Fibroblast of skin of abdomen (primary cell): ENCODE data around the gene FANCL. TPM values are rescaled to one million over a fixed set of nuclear protein-coding genes. Genes with fewer than 3 reads are reported as not detected.
"Not testable (repeated sequence)": the region's sequence is repeated elsewhere in the genome, so short reads cannot be mapped to it uniquely, and the experiment has no call there.

Experiments
- DNase-seq: peaks from one replicate; pipeline ENCODE4 v3.0.0-alpha.2; 2013
- polyA plus RNA-seq, 2 experiments: library from polyadenylated mRNA; unstranded; fragments of 120-200 nt; gene quantifications; one replicate each; pipeline ENCODE4 v1.2.1, GENCODE V29; 2013; ENCODE audit not compliant: insufficient read length in 2 of 2

FANCL gene
- polyA plus RNA-seq (2013, experiment 1 of 2; ENCODE audit: insufficient read length): 18.7 TPM
- 18.4 TPM for polyA plus RNA-seq (2013, experiment 2 of 2; ENCODE audit: insufficient read length)

GRCh38 chr2:58240670-58241545, at the start of gene FANCL:
TSS of gene FANCL (minus strand) at chr2:58241325. CDS start at chr2:58241313, 12 bp downstream.
- DNase-seq: peak; percentile 88

GRCh38 chr2:58289029-58289428, 47.9 kb upstream of the FANCL start:
- DNase-seq: peak; percentile 2

GRCh38 chr2:58283931-58284330, 42.8 kb upstream of the FANCL start:
- DNase-seq: no peak

- DNase-seq: not testable (repeated sequence)
Measured at GRCh38 chr2:58275144-58275543, 34.0 kb upstream of the FANCL start.

- no peak for DNase-seq
Measured at GRCh38 chr2:58271826-58272225, 30.7 kb upstream of the FANCL start.

- DNase-seq: no peak
Measured at GRCh38 chr2:58268685-58269084, 27.6 kb upstream of the FANCL start.

- DNase-seq: peak; percentile 18
Measured at GRCh38 chr2:58266211-58266610, 25.1 kb upstream of the FANCL start.

GRCh38 chr2:58261209-58261608, 20.1 kb upstream of the FANCL start:
- no peak for DNase-seq

- not testable (repeated sequence) for DNase-seq
Measured at GRCh38 chr2:58258456-58258855, 17.3 kb upstream of the FANCL start.

GRCh38 chr2:58251331-58252201, 10.4 kb upstream of the FANCL start:
- DNase-seq: not testable (repeated sequence)

GRCh38 chr2:58241546-58241864, 380 bp upstream of the FANCL start:
- no peak for DNase-seq

- DNase-seq: no peak
Measured at GRCh38 chr2:58239243-58239925, 1.7 kb downstream of the FANCL start.

GRCh38 chr2:58237741-58238140, 3.4 kb downstream of the FANCL start:
- no peak for DNase-seq

- DNase-seq: no peak
Measured at GRCh38 chr2:58235984-58236383, 5.1 kb downstream of the FANCL start.

- DNase-seq: no peak
Measured at GRCh38 chr2:58235170-58235569, 6.0 kb downstream of the FANCL start.

GRCh38 chr2:58228299-58228698, 12.8 kb downstream of the FANCL start:
- no peak for DNase-seq

GRCh38 chr2:58227171-58227917, 13.8 kb downstream of the FANCL start:
- no peak for DNase-seq

- no peak for DNase-seq
Measured at GRCh38 chr2:58221909-58222308, 19.2 kb downstream of the FANCL start.

- no peak for DNase-seq
Measured at GRCh38 chr2:58215429-58215828, 25.7 kb downstream of the FANCL start.

- not testable (repeated sequence) for DNase-seq
Measured at GRCh38 chr2:58210951-58211568, 30.1 kb downstream of the FANCL start.

GRCh38 chr2:58207189-58207588, 33.9 kb downstream of the FANCL start:
- no peak for DNase-seq

- DNase-seq: no peak
Measured at GRCh38 chr2:58206785-58207184, 34.3 kb downstream of the FANCL start.
